ENCODE results near the gene ZNF276.

GRCh38 chr16:89782489-89782888, 61.2 kb downstream of the ZNF276 start:
- TF ChIP-seq EZH2 (IDR thresholded peaks at IDR 0.05; ENCODE audit: insufficient read depth, poor library complexity, severe bottlenecking) (no peak), EZH2phosphoT487 (IDR thresholded peaks at IDR 0.05; ENCODE audit: insufficient read depth, low read depth) (no peak)

All from GM23248 (cell line).